Activated CD4-positive, alpha-beta T cell treated with anti-CD3 and anti-CD28 coated beads, Interleukin-2, amount 10 ng/mL, durations not matched to agents 24 days and 14 days (primary cell): ENCODE results near the gene JAGN1. TPM values are rescaled to one million over a fixed set of nuclear protein-coding genes. Genes with fewer than 3 reads are reported as not detected.
"Not testable (repeated sequence)": the region's sequence is repeated elsewhere in the genome, so short reads cannot be mapped to it uniquely, and the experiment has no call there.

Source experiments
- DNase-seq: peaks from one replicate; pipeline ENCODE4 v3.0.0; 2022
- H3K27ac Mint-ChIP-seq: one replicate; pipeline ENCODE4 v1.8.0; 2022; ENCODE audit warnings: mild to moderate bottlenecking, mixed read lengths
- H3K27me3 Mint-ChIP-seq: one replicate; pipeline ENCODE4 v1.8.0; 2022; ENCODE audit warnings: mixed read lengths
- H3K36me3 Mint-ChIP-seq: one replicate; pipeline ENCODE4 v1.8.0; 2022; ENCODE audit warnings: low read depth, mild to moderate bottlenecking, mixed read lengths
- H3K4me1 Mint-ChIP-seq: one replicate; pipeline ENCODE4 v1.8.0; 2021; ENCODE audit warnings: mixed read lengths
- H3K4me3 Mint-ChIP-seq: one replicate; pipeline ENCODE4 v1.8.0; 2022; ENCODE audit warnings: mild to moderate bottlenecking, moderate library complexity, mixed read lengths
- H3K9me3 Mint-ChIP-seq: one replicate; pipeline ENCODE4 v1.8.0; 2021; ENCODE audit warnings: mixed read lengths
- intact Hi-C: fragments of 100-400 bp; cut with micrococcal nuclease; formaldehyde crosslinking; loops from one replicate; pipeline ENCODE4 v1.15.1; 2023
- total RNA-seq: library from RNA; stranded (reverse); gene quantifications from 2 replicates; pipeline ENCODE4 v1.2.3, GENCODE V29; 2022

Gene JAGN1
- total RNA-seq, 1 donor from 2014 or later: 39.5 TPM

DNA sequence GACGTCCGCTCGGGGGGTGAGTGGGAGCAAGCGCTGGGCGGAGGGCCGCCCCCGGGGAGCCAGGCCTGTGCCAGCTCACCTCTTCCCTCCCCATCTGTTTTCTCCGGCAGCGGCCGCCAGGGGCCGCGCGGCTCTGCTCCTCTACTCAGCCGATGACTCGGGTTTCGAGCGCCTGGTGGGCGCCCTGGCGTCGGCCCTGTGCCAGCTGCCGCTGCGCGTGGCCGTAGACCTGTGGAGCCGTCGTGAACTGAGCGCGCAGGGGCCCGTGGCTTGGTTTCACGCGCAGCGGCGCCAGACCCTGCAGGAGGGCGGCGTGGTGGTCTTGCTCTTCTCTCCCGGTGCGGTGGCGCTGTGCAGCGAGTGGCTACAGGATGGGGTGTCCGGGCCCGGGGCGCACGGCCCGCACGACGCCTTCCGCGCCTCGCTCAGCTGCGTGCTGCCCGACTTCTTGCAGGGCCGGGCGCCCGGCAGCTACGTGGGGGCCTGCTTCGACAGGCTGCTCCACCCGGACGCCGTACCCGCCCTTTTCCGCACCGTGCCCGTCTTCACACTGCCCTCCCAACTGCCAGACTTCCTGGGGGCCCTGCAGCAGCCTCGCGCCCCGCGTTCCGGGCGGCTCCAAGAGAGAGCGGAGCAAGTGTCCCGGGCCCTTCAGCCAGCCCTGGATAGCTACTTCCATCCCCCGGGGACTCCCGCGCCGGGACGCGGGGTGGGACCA lies 42.6 kb downstream of the JAGN1 start:
- peak overlapping the region; percentile 96 for H3K4me3 Mint-ChIP-seq
- H3K27me3 Mint-ChIP-seq: no peaks in the 10 kb centered on the region
- peak; percentile 94 for DNase-seq
- peaks cover 36% of the 10 kb centered on the region for H3K4me1 Mint-ChIP-seq
- H3K36me3 Mint-ChIP-seq: peaks cover 19% of the 10 kb centered on the region
- no peaks in the 10 kb centered on the region for H3K9me3 Mint-ChIP-seq
- intact Hi-C loops: loop anchor here (1.0 to 5.0 kb wide), 13 partner anchors 13 to 536 kb away; partner anchors contain the start of genes ARPC4, BRK1, BRPF1 and FANCD2
- peak overlapping the region; percentile 96 for H3K27ac Mint-ChIP-seq

DNA sequence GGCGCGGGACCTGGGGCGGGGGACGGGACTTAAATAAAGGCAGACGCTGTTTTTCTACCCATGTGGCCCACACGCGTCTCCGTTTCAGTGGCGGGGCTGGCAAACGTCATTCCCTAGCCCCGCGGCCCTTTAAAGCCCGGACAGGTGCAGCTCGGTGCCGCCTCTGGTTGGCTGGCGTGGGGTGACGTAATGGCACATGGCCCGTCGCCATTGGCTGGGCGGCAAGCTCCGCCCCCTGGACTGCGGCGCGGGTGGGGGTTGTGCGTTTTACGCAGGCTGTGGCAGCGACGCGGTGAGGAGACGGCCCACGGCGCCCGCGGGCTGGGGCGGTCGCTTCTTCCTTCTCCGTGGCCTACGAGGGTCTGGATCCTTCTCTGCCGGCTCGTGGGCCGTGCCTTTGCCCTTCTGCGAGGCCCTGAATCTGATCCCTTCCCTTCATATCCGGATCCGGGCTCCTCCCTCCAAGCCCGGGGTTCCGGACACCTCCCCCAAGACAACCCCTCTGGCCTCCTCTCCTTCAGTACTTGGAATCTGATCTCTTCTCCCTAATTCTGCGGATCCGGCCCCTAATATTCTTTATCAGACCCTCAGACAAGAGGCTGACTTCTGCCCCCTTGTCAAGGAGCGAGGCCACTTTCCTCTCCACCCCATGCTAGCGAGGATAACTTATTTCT lies 43.3 kb downstream of the JAGN1 start, which contains the start of gene CRELD1:
Gene CRELD1, plus strand, starts transcription at position 274 of the 674 bp plus-strand sequence. CDS start 605 bp downstream, outside the sequence.
- H3K9me3 Mint-ChIP-seq: no peaks in the 10 kb centered on the region
- H3K27me3 Mint-ChIP-seq: no peaks in the 10 kb centered on the region
- DNase-seq: peak; percentile 99
- peaks cover 36% of the 10 kb centered on the region for H3K4me1 Mint-ChIP-seq
- peak within 1 kb of the TSS; percentile 96 for H3K4me3 Mint-ChIP-seq
- H3K27ac Mint-ChIP-seq: peak within 1 kb of the TSS; percentile 96
- intact Hi-C loops: loop anchor here (1.0 to 5.0 kb wide), 12 partner anchors 13 to 537 kb away; partner anchors contain the start of genes ARPC4, BRK1, BRPF1 and FANCD2
- H3K36me3 Mint-ChIP-seq: peaks cover 22% of the 10 kb centered on the region

DNA sequence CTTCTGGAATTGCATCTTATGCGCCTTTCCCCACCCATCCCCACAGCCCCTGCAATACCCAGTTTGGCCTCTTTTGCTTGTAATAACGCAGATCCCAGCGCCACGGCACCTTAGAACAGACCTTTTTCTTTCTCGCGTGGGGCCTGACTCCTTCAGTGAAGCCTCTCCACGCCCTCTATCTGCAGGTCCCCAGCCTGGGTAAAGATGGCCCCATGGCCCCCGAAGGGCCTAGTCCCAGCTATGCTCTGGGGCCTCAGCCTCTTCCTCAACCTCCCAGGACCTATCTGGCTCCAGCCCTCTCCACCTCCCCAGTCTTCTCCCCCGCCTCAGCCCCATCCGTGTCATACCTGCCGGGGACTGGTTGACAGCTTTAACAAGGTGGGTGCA lies 43.8 kb downstream of the JAGN1 start:
- no peaks in the 10 kb centered on the region for H3K27me3 Mint-ChIP-seq
- H3K4me1 Mint-ChIP-seq: peaks cover 36% of the 10 kb centered on the region
- intact Hi-C loops: loop anchor here (5.0 kb wide), 2 partner anchors 183 to 313 kb away; partner anchors contain the start of genes BRK1 and TATDN2
- peak; percentile 75 for DNase-seq
- peaks cover 22% of the 10 kb centered on the region for H3K36me3 Mint-ChIP-seq
- H3K9me3 Mint-ChIP-seq: no peaks in the 10 kb centered on the region
- peak overlapping the region; percentile 96 for H3K27ac Mint-ChIP-seq
- peak overlapping the region; percentile 96 for H3K4me3 Mint-ChIP-seq

DNA sequence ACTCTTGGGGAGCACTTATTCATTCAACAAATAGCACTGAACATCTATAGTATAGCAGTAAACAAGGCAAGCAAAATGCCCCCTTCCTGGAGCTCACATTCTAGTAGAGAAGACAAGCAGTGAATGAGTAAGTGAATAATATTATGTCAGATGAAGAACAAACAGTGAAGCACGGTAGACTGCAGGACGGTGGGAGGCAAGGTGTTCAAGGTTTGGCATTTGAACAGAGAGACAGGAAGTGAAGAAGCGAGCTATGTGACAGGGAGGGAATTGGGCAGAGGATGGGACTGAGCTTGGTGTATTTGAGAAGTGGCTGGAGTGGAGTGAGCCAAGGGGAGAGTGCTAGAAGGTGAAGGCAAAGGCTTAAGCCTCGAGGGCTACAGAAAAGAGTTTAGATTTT lies 44.6 kb downstream of the JAGN1 start:
- H3K27me3 Mint-ChIP-seq: no peaks in the 10 kb centered on the region
- H3K36me3 Mint-ChIP-seq: peaks cover 22% of the 10 kb centered on the region
- intact Hi-C loops: loop anchor here (5.0 kb wide), 2 partner anchors 182 to 312 kb away; partner anchors contain the start of genes BRK1 and TATDN2
- H3K27ac Mint-ChIP-seq: peak overlapping the region; percentile 96
- H3K4me3 Mint-ChIP-seq: peak overlapping the region; percentile 96
- peaks cover 36% of the 10 kb centered on the region for H3K4me1 Mint-ChIP-seq
- DNase-seq: no peak
- no peaks in the 10 kb centered on the region for H3K9me3 Mint-ChIP-seq

DNA sequence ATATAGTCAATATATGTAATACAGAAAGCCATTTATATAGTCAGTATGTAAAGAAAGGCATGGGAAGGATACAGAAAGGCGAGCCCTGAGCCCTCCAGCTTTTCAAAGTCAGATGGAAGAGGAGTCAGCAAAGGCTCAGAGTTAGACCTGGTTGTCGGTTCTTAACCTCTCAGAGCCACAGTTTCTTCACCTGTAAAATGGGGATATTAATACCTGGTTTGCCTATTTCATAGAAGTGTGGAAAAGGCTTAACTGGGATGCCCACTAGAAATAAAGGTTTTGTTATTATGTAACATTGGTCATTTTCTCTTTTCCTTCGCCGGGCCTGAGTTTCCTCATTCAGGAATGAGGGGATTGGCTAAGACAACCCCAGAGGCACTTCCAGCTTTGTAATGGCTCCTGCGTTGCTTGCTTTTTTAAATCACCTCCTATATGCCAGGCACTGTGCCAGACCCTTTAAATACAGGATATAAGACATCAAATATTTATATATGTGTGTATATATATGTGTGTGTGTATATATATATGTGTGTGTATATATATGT lies 45.6 kb downstream of the JAGN1 start:
- no peak overlapping the region for H3K4me3 Mint-ChIP-seq

DNA sequence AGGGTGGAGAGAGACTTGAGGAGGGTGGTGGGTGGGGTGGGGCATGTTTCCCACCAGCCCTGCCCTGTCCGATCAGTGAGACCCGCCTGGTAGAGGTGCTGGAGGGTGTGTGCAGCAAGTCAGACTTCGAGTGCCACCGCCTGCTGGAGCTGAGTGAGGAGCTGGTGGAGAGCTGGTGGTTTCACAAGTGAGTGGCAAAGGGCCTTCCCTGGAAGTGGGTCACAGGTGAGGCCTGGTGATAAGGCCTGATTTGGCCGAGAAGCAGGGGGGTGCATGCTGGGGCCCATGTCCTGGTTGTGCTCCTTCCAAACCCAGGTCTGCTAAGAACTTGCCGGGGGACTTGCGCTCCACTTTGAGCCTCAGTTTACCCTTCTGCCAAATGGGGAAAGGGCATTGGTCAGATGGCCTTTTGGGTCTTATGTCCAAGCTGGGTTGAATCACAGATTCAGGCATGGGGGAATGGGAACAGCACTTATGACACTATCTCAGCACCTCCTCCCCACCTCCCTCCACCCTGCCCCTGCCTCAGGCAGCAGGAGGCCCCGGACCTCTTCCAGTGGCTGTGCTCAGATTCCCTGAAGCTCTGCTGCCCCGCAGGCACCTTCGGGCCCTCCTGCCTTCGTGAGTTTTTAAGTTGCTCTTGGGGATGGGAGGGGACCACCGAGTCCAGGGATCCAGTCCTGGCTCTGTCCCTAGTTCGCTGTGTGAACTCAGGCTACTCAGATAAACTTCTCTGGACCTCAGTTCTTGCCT lies 47.3 kb downstream of the JAGN1 start:
- no peak for DNase-seq
- peaks cover 34% of the 10 kb centered on the region for H3K36me3 Mint-ChIP-seq
- no peaks in the 10 kb centered on the region for H3K9me3 Mint-ChIP-seq

More for the DNA sequence above, 45.6 kb downstream of the JAGN1 start:
- intact Hi-C loops: no loop called here
- no peaks in the 10 kb centered on the region for H3K9me3 Mint-ChIP-seq
- DNase-seq: no peak
- H3K4me1 Mint-ChIP-seq: peaks cover 33% of the 10 kb centered on the region
- no peak overlapping the region for H3K27ac Mint-ChIP-seq
- peaks cover 29% of the 10 kb centered on the region for H3K36me3 Mint-ChIP-seq
- no peaks in the 10 kb centered on the region for H3K27me3 Mint-ChIP-seq

DNA sequence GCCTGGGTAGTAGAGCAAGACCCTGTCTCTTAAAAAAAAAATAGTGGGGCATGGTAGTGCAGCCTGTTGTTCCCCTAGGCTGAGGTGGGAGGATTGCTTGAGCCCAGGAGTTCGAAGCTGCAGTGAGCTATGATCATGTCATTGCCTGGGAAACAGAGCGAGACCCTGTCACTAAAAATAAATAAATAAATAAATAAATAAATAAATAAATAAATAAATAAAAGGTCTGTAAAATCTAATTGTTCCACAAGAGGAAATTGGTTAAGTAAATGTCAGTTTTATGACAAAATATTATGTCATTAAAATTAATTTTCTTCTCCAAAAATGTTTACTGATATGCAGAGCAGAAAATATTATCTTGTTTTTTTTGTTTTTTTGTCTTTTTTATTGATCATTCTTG lies 48.6 kb downstream of the JAGN1 start:
- no peak overlapping the region for H3K4me3 Mint-ChIP-seq
- H3K36me3 Mint-ChIP-seq: peaks cover 39% of the 10 kb centered on the region
- DNase-seq: no peak
- no peaks in the 10 kb centered on the region for H3K9me3 Mint-ChIP-seq
- no peaks in the 10 kb centered on the region for H3K27me3 Mint-ChIP-seq
- peaks cover 21% of the 10 kb centered on the region for H3K4me1 Mint-ChIP-seq
- no peak overlapping the region for H3K27ac Mint-ChIP-seq
- intact Hi-C loops: no loop called here

More for the DNA sequence above, 47.3 kb downstream of the JAGN1 start:
- H3K4me3 Mint-ChIP-seq: no peak overlapping the region
- H3K27me3 Mint-ChIP-seq: no peaks in the 10 kb centered on the region
- peaks cover 24% of the 10 kb centered on the region for H3K4me1 Mint-ChIP-seq
- intact Hi-C loops: no loop called here
- H3K27ac Mint-ChIP-seq: no peak overlapping the region

DNA sequence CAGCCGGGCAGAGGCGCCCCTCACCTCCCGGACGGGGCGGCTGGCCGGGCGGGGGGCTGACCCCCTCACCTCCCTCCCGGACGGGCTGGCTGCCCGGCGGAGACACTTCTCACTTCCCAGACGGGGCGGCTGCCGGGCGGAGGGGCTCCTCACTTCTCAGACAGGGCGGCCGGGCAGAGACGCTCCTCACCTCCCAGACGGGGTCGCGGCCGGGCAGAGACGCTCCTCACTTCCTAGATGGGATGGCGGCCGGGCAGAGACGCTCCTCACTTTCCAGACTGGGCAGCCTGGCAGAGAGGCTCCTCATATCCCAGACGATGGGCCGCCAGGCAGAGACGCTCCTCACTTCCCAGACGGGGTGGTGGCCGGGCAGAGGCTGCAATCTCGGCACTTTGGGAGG lies 49.5 kb downstream of the JAGN1 start:
- H3K9me3 Mint-ChIP-seq, DNase-seq, H3K4me3 Mint-ChIP-seq, H3K27me3 Mint-ChIP-seq, intact Hi-C loops, H3K27ac Mint-ChIP-seq: not testable (repeated sequence)
- Mint-ChIP-seq H3K4me1 (peaks cover 14% of the 10 kb centered on the region), H3K36me3 (peaks cover 44% of the 10 kb centered on the region)

DNA sequence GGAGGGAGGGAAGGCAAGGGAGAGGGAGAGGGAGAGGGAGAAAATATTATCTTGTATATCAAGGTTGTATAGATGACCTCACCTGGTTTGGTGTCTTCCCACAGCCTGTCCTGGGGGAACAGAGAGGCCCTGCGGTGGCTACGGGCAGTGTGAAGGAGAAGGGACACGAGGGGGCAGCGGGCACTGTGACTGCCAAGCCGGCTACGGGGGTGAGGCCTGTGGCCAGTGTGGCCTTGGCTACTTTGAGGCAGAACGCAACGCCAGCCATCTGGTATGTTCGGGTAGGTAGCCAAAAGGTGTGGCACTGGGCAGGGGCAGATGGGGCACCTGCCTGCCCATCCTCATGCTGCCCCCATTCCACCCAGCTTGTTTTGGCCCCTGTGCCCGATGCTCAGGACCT lies 50.3 kb downstream of the JAGN1 start:
- H3K9me3 Mint-ChIP-seq: no peaks in the 10 kb centered on the region
- intact Hi-C loops: no loop called here
- DNase-seq: no peak
- H3K4me1 Mint-ChIP-seq: peaks cover 7% of the 10 kb centered on the region
- peaks cover 38% of the 10 kb centered on the region for H3K36me3 Mint-ChIP-seq
- H3K27ac Mint-ChIP-seq: no peak overlapping the region
- H3K27me3 Mint-ChIP-seq: no peaks in the 10 kb centered on the region
- no peak overlapping the region for H3K4me3 Mint-ChIP-seq

DNA sequence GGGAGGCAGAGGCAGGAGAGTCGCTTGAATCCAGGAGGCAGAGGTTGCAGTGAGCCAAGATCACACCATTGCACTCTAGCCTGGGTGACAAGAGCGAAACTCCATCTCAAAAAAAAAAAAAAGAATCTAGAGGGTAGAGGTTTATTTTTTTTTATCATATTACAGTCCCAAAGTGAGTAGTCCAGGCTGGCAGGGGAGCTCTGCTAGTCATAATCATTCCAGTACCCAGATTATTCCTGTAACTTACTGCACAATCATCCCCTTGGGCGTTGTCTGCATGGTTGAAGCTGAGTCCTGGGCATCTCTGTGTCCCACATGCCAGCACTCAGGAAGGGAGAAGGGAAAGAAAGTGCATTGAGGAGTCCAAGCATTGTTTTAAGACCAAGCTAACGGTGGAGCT lies 51.8 kb downstream of the JAGN1 start:
- no peak for DNase-seq
- no peak overlapping the region for H3K27ac Mint-ChIP-seq
- no peaks in the 10 kb centered on the region for H3K9me3 Mint-ChIP-seq
- H3K36me3 Mint-ChIP-seq: peaks cover 34% of the 10 kb centered on the region
- intact Hi-C loops: no loop called here
- no peak overlapping the region for H3K4me3 Mint-ChIP-seq
- H3K4me1 Mint-ChIP-seq: peaks cover 6% of the 10 kb centered on the region
- no peaks in the 10 kb centered on the region for H3K27me3 Mint-ChIP-seq

DNA sequence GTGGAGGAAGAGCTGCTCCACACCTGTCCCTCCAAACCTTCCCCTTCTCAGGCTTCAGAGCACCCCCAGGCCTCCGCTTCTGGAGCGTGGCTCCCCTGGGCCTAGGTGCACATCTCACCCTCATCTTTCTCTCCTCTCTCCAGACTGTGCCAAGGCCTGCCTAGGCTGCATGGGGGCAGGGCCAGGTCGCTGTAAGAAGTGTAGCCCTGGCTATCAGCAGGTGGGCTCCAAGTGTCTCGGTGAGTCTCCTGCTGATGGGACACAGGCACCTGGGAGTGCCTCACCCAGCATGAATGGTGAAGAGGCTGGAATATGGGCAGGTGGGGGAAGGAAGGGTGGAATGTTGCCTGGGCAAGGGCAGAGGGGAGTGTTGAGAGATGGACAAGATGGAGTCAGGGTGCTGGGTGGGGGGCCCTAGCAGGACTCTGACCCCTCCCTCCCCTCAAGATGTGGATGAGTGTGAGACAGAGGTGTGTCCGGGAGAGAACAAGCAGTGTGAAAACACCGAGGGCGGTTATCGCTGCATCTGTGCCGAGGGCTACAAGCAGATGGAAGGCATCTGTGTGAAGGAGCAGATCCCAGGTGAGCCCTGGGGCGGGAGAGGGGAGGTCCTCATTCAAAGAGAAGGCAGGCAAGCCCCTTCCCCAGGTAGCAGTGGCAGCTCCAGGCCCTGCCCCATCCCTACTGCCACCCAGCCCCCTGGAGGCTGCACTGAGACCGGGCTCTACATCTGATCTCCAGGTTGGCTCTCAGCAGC lies 52.7 kb downstream of the JAGN1 start:
- Mint-ChIP-seq H3K27me3 (no peaks in the 10 kb centered on the region), H3K9me3 (no peaks in the 10 kb centered on the region), H3K27ac (peak overlapping the region; percentile 15), H3K4me3 (no peak overlapping the region), H3K4me1 (peaks cover 6% of the 10 kb centered on the region), H3K36me3 (peaks cover 29% of the 10 kb centered on the region)
- intact Hi-C loops: no loop called here
- DNase-seq: no peak
